GM18508 (cell line): ENCODE measurements around the gene SEPTIN8.

Experiments
- ATAC-seq: cut with Tn5 transposase; IDR thresholded peaks from one replicate; pipeline ENCODE4 v1.9.1; 2021; ENCODE audit warnings: moderate number of reproducible peaks; ENCODE audit not compliant: insufficient read depth, unreplicated experiment

SEPTIN8 gene

DNA sequence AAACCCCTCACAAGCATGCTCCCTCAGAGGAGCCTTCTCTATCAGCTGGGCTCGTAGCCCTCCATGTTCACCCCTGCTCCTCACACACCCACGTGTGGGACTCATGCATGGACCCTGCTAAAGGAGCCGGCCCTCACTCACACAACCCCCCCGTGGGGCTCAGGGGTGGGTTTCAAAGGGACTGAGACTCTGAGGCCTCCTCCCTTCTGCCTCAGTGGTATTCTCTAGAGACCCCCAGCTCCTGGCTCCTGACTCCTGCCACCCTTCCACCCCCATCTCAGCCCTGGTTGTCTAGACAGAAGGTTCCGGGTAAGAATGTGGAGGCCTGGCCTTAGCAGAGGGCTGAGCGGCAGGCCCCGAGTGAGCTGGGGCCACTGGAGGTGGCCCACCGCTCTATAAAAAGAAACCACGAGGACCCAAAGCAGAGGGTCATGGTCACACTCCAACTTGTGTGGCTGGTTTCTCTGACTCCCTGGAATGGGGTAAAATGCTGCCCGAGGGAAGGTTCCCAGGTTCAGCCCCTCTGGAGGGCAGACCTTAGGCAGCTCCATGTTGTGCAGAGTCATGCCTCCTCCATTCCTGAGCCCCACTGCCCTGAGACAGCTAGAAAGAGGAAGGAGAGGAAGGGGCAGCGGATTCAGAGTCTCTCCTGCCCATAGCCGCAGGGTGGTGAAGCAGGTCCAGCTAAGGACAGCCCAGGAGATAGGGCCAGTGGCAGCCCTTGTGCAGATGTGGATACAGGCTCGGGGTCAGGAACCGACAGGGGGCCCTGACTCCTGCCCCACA, 10.8 kb downstream of the SEPTIN8 start:
- ATAC-seq, result no peak

DNA sequence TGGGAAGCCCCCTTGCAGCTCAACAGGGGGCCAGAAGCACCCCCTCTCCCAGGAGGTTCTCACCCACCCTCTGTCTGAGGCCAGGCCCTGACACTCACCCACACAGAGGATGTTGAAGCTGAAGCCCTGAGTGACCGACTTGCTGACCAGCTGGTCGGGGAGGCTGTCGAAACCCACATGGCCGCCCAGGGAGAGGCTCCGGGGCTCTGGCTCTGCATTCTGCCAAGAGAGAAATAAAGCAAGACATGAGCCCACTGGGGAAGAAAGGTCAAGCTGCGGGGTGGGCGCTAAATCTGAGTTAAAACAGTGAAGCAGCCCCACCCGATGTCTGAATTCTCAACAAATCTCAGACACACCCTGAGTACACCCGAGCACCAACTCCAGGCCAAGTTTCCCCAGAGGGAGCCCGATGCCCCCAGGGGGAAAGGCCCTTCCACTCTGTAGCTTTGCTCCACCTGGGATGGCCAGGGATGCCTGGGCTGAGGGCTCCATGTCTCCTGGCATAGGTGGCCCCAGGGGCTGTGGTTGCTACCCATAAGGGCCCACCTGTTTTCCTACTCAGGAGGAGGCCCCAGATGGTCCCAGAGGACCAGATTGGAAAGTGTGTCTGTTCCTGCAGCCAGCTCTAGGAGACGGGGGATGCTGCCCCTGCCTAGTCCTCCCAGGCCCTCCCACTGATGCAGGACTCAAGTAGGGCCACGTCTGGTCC, 11.6 kb downstream of the SEPTIN8 start:
- no peak for ATAC-seq

DNA sequence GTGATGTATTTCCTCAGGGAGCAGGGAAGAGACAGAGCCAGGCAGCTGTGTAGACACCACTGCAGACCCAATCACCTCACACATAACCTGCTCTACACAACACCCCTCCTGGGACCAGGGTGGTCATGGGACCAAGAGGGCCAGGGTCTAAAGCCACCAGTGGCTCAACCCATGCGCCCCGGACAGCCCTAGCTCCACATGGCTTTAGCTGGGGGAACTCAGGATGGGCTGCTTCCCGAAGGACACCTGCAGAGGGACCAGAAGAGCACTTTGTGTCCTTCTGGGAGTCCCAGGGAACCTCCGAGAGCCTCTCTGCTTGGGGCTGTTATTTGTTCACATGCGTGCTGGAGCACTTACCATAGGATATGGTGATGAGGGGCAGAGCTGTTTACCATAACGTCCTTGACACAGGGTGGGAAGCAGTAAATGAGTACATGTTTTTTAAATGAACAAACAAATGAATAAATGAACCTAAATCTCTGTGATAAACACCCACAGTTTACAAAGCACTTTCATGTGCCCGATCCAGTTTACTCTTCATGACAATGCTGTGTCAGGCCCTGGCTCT, 12.3 kb downstream of the SEPTIN8 start:
- ATAC-seq, result no peak

DNA sequence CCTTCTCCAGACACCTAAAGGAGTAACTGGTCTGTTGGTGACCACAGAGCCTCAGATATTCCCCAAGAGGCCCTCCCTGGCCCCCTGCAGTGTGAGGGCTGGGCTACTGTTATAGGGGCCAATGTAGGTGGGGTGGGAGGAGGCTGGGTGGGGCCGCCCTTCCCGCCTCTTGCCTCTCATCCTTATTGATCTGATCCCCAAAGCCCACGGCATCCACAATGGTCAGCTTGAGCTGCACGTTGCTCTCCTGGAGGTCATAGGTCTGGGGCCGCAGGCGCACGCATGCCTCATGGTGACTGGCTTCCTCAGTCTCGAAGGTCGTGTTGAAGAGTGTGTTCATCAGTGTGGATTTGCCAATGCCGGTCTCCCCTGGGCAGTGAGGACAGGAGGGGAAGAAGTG, 13.0 kb downstream of the SEPTIN8 start:
- ATAC-seq, result no peak

DNA sequence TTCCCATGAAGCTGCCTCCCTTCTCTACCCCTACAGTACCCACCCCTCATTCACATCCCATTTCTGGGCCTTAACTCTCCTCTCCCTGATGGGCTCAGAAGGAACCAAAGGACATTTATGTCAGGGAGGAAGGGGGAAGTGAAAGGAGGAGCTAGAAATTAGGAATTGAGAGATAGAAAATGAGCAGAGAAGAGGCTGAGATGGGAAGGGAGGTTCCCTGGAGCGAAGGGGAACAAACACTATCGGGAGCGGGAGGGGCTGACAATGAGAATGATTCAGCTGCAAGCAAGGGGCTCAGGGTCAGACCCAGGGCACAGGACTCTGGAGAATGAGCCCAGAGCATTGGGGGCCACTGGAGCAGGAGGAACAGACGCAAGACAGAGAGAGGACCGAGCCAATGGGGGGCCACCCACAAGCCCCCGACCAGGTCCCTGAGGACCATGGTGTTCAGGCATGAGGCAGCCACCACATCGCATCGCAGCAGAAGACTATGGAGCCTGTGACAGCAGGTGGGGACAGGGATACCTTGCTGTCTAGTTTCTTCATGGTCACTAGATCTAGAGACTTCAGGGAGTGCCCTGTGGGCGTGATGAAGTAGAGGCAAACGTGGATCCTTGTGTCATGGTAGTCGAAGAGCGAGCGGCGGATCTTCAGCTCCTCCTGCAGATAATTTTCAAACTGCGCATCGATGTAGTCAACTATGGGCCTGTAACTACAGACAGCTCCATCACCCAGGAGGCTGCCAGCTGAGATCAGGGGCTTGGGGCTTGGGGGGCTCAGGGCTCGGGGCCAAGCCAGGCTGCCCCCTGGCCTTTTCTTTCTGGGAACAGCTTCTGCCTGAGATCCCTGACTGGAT, 13.6 kb downstream of the SEPTIN8 start:
- no peak for ATAC-seq

DNA sequence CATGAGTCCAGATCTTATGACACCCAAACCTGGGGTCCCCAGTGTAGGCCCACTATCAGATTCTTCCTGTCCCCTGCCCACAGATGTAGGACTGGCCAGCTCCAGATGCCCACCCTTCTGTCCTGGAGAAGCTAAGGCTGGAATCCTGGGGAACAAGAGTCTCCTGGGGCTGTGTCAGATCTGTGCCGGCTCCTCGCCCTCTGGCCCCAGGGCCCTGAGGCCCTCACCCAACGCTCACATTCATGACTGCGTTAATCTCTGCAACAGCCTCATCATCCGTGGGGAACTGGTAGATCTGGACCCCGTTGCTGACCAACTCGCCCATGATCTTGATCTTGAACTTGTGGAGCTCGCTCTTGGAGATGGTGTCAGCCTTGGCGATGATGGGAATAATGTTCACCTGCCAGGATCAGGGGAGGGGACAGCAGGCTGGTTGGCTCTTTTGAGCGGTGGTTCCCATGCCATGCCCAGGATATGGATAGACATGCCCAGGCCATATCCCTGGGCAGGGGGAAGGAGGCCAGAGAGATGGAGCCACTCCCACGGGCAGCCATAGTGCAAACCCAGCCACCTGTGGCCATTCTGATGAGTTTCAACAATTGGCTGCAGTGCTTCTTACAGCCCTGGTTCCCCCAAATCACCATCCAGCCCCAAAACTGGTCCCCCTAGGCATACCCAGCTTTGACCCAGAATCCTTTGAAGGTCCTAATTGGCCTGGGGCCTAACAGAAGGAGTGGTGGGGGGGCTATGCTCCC, 14.6 kb downstream of the SEPTIN8 start:
- ATAC-seq, result no peak

DNA sequence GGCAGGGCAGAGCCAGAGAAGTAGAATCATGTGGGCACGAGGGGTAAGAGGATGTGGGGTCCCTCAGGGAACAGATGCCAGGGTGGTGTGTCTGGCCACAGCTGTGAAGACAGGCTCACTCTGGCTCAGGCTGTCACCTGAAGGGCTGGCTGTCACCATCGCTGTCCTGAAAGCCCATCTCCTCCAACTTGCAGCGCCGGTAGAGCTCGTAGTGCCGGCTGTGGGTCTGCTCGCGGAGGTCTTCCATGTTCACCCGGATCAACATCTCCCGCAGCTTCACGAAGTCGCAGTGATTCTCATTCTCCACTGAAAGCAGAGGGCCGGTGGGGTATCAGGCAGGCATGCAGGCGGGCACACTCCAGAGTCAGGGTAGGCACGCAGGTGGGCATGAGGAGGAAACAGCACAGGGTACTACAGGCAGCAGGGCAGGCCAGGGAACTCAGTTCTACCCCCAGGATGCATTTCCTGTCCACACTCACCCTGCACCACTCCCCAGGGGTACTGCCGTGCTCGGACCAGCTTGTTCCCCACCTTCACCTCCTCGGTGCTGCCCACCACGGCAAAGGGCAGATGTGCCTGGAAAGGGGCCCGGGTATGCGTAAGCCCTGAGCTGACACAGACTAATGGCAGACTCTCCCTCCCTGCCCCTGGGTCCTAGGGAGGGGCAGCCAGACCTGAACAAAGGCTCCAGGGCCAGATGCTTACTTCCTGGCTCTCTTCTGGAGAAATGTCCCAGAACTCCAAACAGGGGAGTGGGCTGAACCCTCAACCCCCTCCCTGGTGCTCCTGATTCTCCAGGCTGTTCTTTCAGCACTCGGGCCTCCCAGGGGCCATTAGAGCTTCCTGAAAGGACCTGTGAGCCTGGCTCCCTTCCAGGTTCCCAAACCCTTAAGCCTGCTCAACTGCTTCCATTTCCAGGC, 15.5 kb downstream of the SEPTIN8 start:
- ATAC-seq, result no peak

DNA sequence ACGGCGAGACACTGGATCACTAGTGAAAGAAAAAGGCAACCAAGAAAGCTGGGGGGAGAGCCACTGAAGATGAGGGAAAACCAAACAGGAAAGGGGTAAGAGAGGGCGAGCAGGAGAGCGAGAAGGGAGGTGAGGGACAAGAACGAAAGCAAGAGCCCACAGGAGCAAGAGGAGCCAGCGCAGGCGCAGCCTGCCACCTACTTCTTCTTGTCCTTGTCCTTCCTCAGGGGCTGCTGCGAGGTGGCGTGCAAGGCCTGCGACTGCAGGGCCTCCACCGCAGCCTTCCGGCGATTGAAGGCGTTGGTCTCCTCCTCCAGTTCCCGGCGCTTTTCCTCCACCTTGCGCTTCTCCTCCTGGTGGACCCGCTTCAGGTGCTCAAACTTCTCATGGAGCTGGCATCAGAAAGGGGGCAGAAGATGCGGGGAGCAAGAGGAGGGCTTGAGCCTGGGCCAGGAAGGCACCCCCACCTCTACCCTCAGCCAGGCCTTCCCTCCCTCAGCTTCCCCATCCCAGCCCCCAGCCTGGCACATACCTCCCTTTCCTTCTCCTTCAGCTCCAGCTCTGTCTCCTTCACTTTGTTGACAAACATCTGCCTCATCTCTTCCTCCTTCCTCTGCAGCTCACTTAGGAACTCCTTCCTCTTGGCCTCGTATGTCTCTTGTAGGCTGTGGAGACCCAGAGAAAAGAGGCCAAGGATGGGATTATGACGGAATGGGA, 16.3 kb downstream of the SEPTIN8 start:
- no peak for ATAC-seq

DNA sequence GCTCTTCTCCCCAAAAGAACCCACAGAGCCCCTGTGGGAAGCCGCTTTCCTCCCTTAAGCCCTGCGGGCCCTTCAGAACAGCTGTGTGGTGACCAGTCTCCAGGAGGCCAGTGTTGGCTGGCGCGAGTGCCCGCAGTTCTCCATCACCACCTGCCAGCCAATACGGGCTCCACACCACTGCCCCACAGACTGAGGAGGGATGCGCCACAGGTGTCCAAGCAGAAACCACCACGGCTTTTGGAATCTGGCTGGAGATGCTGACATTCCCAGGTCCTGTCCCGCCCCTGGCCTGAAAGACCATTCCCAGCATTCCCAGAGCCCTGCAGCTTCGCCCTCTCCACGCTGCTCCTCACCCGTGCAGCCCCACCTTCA, 17.0 kb downstream of the SEPTIN8 start:
- ATAC-seq, result no peak

DNA sequence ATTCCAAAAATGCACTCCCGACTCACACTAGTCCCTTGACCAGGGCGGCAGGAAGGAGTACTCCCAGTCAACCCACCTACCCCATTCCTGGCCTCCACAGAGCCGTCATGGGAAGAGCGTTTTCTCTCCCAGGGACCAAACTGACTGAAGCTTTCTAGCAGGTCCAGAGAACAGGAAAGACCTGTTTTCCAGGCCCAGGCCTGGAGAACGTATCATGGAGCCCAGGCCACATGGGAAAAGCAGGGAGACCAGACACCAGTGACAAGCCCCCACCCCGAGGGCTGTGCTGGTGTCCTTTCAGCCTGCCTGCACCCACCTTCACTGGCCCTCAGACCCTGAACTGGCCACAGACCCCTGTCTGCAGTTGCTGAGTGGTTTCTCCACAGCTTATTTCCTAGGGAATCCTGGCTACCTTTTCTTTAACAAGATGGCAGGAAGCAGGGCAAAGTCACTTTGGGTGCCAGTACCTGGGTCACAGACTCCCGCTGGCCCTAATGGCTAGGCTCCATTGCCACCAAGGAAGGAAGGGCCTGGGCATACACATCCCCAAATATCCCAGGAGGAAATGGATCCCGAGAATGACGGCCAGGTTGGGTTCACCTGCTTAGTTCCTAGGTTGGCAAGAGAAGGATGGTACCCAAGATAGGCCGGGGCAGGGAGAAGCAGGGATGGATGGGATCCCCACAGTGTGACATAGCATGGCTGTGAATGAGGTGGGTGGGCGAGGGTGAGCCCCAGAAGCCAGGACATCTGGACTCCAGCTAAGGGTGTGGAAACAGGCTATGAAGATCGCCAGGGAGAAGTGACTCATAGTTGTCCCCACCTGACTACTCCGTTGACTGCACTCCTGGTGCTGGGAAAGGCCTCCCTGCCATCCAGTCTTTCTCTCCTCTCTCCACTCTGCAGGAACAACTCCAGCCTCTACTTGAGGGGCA, 17.7 kb downstream of the SEPTIN8 start:
- no peak for ATAC-seq

DNA sequence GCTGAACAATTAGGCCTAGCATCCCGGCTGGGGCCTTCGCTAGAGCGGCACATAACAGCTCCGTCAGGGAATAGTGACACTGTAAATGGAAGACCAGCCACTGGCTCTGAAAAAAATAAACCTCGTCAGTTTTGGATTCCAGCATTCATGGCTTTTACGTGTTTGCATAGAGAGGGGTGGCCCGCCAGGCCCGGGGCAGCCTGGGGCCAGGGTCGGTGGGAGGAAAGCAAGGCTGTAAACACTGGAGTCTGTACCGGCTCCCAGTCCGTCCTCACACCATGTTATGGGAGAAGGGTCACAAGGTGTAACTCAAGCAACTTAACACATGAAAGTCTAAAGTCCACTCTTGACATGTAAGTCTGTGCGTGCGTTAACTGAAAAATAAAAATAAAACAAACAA, 18.6 kb downstream of the SEPTIN8 start:
- ATAC-seq, result no peak

DNA sequence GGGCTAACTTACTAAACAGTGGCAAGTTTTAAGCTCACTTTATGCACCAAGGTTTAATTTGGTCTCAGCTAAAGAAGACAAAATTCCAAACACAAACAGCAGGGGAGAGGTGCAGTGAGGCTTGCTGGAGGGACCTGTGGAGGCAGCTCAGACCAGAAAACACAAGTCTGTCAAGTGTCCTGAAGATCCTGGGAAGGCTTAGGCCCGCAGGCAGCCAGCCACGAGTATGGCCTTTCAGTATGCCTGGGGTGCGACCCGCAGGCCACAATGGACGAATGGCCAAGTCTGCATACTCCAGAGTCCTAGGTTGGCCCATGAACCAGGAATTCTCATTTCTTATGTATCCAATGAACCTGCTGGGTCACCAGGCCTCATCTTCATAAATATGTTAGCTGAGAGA, 20.5 kb downstream of the SEPTIN8 start:
- ATAC-seq, result no peak

DNA sequence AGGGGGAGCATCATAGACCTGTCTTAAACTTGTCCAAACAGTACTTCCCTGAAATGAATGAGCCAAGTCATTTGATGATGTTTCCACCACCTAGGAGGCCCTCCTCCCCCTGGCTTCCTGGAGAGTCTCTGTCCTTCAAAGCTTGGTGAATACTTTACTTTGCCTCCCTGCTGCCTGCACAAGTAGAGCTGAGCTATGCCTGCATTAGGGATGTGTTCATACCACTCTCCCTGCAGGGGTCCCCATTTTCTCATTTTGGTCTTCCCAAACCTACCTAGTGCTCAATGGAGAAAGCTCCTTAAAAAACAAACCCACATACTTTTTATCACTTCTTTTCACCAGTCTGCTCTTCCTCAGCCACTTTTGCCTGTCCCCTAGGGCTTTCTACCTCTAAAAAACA, 22.1 kb downstream of the SEPTIN8 start:
- ATAC-seq, result no peak

DNA sequence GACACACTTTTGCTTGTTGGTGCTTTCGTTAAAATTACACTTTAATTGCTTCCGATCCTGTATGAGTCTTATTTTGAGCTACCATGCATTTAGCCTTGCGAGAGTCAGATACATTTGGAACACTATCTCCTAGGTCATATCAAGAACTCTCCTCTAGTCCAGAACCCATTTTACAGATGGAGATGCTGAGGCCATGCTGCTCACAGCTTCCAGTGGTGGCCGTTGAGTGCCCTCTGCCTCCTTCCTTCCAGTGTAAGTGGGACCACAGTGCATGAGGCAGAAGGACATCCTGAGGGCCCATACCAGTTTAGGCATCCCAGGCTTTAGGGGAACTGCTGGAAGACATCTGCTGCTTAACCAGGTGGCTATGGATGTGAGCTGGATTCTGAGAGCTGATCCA, 22.9 kb downstream of the SEPTIN8 start:
- ATAC-seq, result no peak

DNA sequence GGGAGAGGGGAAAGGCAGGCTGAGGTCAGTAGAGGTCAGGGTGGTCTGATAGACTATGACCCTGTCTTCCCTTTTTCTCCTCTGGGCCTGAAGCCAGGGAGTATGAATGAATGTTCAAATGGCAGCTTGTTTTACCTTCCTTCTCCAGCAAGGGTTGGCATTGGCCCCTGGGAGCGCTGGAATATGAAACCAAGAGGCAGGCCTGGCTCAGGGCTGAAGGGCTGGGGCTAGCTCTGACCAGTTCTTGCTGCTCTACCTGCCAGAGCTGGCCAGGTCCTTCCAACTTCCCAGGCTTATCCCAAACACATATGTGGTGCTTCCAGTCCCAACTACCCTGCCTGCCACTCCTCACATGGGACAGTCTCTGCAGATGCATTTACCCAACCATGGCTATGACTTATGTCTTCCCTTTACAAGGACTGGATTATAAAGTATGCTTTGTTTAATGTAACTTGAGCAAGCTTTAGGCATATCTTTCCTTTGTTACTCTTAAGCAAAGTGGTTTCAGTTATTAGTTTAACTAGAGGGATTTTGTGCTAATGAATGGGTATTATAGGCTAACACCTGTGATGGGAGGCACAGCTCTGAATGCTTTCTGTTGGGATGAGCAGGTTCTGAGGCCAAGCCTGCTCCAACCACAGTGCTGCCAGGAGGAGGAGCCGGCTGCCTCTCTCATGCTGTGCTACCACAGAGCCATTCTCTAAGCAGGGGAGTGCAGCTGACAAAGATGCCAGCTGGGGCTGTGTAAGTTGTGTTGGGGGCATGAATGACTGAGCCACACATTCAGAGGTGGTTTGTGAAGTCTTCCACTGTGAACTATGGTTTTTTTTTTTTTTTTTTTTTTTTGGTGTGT, 23.7 kb downstream of the SEPTIN8 start:
- ATAC-seq, result no peak

DNA sequence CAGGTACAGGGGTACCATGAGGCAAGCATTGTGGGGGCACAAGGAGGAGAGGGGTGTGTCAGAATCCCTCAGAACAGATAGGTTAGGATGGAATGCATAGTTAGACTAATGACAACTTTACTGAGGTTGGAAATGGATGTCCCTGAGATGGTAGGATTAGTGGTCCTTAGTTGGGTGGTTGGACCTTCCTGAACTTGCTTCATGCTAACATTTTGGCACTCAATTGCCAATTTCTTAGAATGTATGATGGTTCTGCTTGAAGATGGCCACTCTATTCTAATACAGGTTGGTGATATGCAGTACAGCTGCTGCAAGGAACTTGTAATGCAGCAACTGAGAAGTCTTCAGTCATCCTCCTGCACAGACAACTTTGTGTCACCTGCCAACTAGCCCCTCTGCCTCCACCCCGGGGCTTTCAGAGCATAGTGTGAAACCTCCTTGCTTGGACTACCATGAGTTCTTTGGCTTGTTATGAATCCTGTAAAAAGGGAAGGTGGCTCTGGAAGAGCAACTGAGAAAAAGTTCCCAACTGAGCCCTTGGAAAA, 24.4 kb downstream of the SEPTIN8 start:
- ATAC-seq, result no peak
